H1 (cell line): ENCODE data around the gene GRB7. TPM values are rescaled to one million over a fixed set of nuclear protein-coding genes. Genes with fewer than 3 reads are reported as not detected.

Source experiments
- EP300 ChIP-seq, 2 experiments: IDR thresholded peaks; 1 replicate in 1 of 2; 2 replicates in 1 of 2; pipeline ENCODE4 v1.6.1; 2011 to 2012; ENCODE audit warnings: low read depth in 2 of 2, low read length in 2 of 2, mild to moderate bottlenecking in 2 of 2, borderline replicate concordance in 1 of 2, inconsistent platforms in 1 of 2, moderate library complexity in 1 of 2
- JUN ChIP-seq: IDR thresholded peaks from 2 replicates; pipeline ENCODE4 v1.6.1; 2011; ENCODE audit warnings: low read depth, mild to moderate bottlenecking, improper control_type of control experiment, low read length
- RXRA ChIP-seq: IDR thresholded peaks from 2 replicates; pipeline ENCODE4 v1.6.1; 2011; ENCODE audit warnings: low read depth, mild to moderate bottlenecking, low read length, moderate library complexity; ENCODE audit not compliant: insufficient read depth
- polyA plus RNA-seq, 7 experiments: library from polyadenylated mRNA; depleted of rRNA in 3 of 7; stranded (reverse) in 5 of 7; unstranded in 2 of 7; fragments of >200 nt in 5 of 7; fragments of 200-250 nt in 2 of 7; gene quantifications; 1 replicate in 5 of 7; 2 replicates in 1 of 7; 4 replicates in 1 of 7; pipeline versions ENCODE4 v1.2.1 to v1.2.3, GENCODE V29; 2011 to 2013; ENCODE audit warnings: missing spikeins in 2 of 7, mixed read lengths in 2 of 7
- total RNA-seq: library from RNA; stranded (reverse); fragmentation: NEBNext Ultra II Directional; extraction: Animal tissue kit (Norgen Biotek cat#: 25700); gene quantifications from 2 replicates; pipeline ENCODE4 v1.2.1, GENCODE V29; 2021

The GRB7 gene
- total and polyA plus RNA-seq, 2 of the 8 experiments (the other 6 are each of a cell fraction or from before 2014, with no cell fraction given): 32.2 to 41.5 TPM

DNA sequence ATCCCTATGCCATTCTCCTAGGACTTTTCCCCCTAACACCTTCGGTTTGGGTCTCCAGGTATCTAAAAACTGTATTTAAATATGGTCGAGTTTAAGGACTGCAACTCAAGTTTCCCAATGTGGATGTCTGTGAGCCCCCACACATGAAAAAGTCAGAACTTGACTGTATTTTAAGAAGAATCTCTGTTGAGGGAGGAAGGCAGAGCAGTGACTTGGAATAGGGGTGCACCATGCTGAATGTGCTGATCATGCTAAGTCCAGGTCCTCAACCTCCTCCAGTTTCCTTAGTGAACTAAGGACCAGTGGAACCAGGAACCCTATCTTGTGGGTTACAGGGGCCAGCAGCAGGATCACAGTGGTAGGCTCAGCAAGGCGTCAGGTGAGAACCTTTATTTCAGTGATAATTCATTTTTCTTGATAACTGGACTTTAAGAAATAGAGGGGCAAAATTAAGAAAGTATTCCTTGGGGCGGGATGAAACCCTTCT is 19.5 kb downstream of the GRB7 start (continued):
- TF ChIP-seq JUN: no peak
- TF ChIP-seq RXRA: no peak
- TF ChIP-seq EP300 (IDR thresholded peaks at IDR 0.05; ENCODE audit: borderline replicate concordance in 1 of 2, low read depth in 2 of 2, low read length in 2 of 2): no peak
